Stimulated activated naive B cell treated with anti-CD40 and anti-IgM and Interleukin-4, amounts not matched to agents 10 μg/mL and 1 μg/mL and 100 μg/mL, for 72 hours (primary cell): Measurements from ENCODE around the gene MMP28.

Experiments used
- ATAC-seq, 2 donors: fragments of 150-1000 bp; cut with Tn5 transposase; replicated peaks; 2 replicates each; pipeline ENCODE4 v1.10.0; 2021; ENCODE audit warnings: moderate library complexity in 1 of 2
- DNase-seq: peaks from one replicate; pipeline ENCODE4 v3.0.0; 2021
- H3K27ac Mint-ChIP-seq: one replicate; pipeline ENCODE4 v1.8.0; 2022; ENCODE audit warnings: mild to moderate bottlenecking, mixed read lengths
- H3K27me3 Mint-ChIP-seq, 2 donors: one replicate each; pipeline ENCODE4 v1.8.0; 2022; ENCODE audit warnings: mixed read lengths in 2 of 2
- H3K36me3 Mint-ChIP-seq, 2 donors: one replicate each; pipeline ENCODE4 v1.8.0; 2022; ENCODE audit warnings: mixed read lengths in 2 of 2, mild to moderate bottlenecking in 1 of 2
- H3K4me1 Mint-ChIP-seq, 2 donors: one replicate each; pipeline ENCODE4 v1.8.0; 2022; ENCODE audit warnings: mixed read lengths in 2 of 2, mild to moderate bottlenecking in 1 of 2
- H3K4me3 Mint-ChIP-seq, 2 donors: one replicate each; pipeline ENCODE4 v1.8.0; 2022; ENCODE audit warnings: mild to moderate bottlenecking in 2 of 2, mixed read lengths in 2 of 2, moderate library complexity in 1 of 2
- H3K9me3 Mint-ChIP-seq, 2 donors: one replicate each; pipeline ENCODE4 v1.8.0; 2022; ENCODE audit warnings: mixed read lengths in 2 of 2, mild to moderate bottlenecking in 1 of 2

Gene MMP28

DNA sequence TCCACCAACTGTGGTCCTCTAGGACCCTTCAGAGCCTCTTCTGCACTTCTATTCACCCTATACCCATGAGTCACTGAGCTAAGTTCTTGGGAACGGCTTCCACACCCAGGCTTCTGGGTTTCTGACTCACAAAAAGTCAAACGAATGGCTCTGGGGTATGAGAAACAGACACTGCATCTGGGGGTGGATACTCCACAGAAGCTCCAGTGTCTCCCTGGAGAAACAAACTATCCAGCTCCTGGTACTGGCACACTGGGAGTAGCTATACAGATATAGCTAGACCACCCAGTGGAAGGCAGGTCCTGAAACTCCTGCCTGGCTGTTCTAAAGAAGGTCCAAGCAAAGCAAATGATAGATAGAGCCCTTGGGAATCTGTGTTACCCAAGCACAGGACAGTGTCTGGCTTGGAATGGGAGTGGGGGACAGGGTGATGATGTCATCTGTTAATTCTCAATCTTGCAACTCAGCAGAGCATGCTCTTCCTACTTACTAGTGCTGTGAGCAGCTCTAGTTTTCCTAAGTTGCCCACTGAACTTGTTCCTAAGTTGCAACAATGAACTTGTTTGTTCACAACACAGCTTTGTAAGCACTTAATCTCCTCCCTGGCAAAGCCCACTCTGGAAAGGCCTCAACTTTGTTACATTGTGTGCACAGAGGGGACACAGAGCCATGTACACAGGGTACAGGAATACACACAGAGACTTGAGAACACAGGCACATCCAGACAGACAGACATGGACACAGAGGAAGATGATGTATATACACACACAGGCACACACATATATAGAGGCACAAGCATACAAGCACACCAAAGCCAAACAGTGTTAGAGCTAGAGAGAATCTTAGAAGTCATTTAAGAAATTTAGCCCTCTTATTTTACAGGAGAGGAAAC, 6.7 kb downstream of the MMP28 start:
- H3K9me3 Mint-ChIP-seq, result no peaks in the 10 kb centered on the region
- peaks cover 15 to 24% of the 10 kb centered on the region in 2 donors for H3K27me3 Mint-ChIP-seq
- H3K27ac Mint-ChIP-seq, result no peak overlapping the region
- no peaks in the 10 kb centered on the region for H3K4me1 Mint-ChIP-seq
- no peak overlapping the region for H3K4me3 Mint-ChIP-seq
- H3K36me3 Mint-ChIP-seq, result no peaks in the 10 kb centered on the region
- DNase-seq (no peak), ATAC-seq (no peak)

DNA sequence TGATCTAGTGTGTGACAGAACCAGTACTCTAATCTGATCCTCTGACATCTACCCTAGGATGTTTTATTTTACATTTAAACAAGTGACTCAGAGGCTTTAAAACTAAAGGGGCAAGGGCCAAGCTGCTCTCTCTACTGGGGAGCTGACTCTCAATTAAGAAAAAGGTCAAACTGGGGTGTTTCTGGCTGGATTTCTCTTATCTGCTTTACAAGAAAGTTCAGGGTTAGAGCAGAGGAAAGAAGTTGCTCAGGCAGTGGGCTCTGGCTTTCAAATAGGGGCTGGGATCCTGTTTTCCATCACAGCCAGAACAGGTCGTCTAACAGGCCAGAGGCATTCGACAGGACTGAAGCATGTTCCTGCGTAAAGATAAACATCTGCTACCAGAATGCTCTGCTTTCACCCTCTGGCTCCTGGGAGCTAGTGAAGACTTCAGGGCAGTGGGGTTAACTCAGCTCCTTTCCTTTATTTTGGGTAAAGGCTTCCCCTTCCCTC, 8.5 kb downstream of the MMP28 start:
- no peaks in the 10 kb centered on the region for H3K9me3 Mint-ChIP-seq
- no peak overlapping the region for H3K4me3 Mint-ChIP-seq
- no peak for ATAC-seq
- no peak for DNase-seq
- no peaks in the 10 kb centered on the region for H3K36me3 Mint-ChIP-seq
- no peak overlapping the region for H3K27ac Mint-ChIP-seq
- H3K27me3 Mint-ChIP-seq, result peaks cover 8 to 11% of the 10 kb centered on the region in 2 donors
- H3K4me1 Mint-ChIP-seq, result no peaks in the 10 kb centered on the region

GRCh38 chr17:35784895-35785294, 10.5 kb downstream of the MMP28 start:
- Mint-ChIP-seq H3K4me1 (no peaks in the 10 kb centered on the region), H3K9me3 (no peaks in the 10 kb centered on the region), H3K27me3 (peaks cover 4 to 8% of the 10 kb centered on the region in 2 donors), H3K4me3 (no peak overlapping the region), H3K36me3 (no peaks in the 10 kb centered on the region), H3K27ac (no peak overlapping the region)
- ATAC-seq, result no peak
- DNase-seq, result no peak

DNA sequence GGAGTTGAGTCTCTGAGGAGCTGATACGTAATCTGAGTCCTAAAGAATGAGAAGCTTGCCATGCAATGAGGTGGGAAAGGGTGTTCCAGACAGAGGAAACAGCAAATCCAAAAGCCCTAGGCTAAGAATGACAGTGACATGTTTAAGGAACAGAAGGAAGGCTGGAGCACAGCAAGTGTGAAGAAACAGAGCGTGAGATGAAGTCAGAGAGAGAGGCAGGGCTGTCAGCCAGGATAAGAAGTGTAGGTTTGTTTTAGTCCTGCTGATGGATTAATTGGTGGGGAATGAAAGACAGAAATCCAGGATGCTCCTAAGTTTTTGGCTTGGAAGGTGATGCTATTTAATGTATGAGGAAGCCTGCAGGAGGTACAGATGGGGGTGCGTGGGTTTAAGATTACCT, 14.5 kb downstream of the MMP28 start:
- DNase-seq (no peak), ATAC-seq (no peak)
- H3K27ac Mint-ChIP-seq, result no peak overlapping the region
- no peak overlapping the region for H3K4me3 Mint-ChIP-seq
- H3K27me3 Mint-ChIP-seq, result peaks cover 4 to 7% of the 10 kb centered on the region in 2 donors
- no peaks in the 10 kb centered on the region for H3K4me1 Mint-ChIP-seq
- H3K36me3 Mint-ChIP-seq, result no peaks in the 10 kb centered on the region
- no peaks in the 10 kb centered on the region for H3K9me3 Mint-ChIP-seq

- no peaks in the 10 kb centered on the region for H3K36me3 Mint-ChIP-seq
- ATAC-seq (no peak), DNase-seq (no peak)
- H3K4me3 Mint-ChIP-seq, result no peak overlapping the region
- no peaks in the 10 kb centered on the region for H3K9me3 Mint-ChIP-seq
- H3K27ac Mint-ChIP-seq, result no peak overlapping the region
- no peaks in the 10 kb centered on the region for H3K4me1 Mint-ChIP-seq
- peaks cover 4 to 16% of the 10 kb centered on the region in 2 donors for H3K27me3 Mint-ChIP-seq
Measured at GRCh38 chr17:35778641-35779196, 16.7 kb downstream of the MMP28 start.

GRCh38 chr17:35775583-35775982, 19.9 kb downstream of the MMP28 start:
- no peaks in the 10 kb centered on the region for H3K4me1 Mint-ChIP-seq
- ATAC-seq (no peak), DNase-seq (no peak)
- H3K36me3 Mint-ChIP-seq, result no peaks in the 10 kb centered on the region
- H3K4me3 Mint-ChIP-seq, result no peak overlapping the region
- H3K9me3 Mint-ChIP-seq, result no peaks in the 10 kb centered on the region
- no peak overlapping the region for H3K27ac Mint-ChIP-seq
- peaks cover 4 to 22% of the 10 kb centered on the region in 2 donors for H3K27me3 Mint-ChIP-seq

DNA sequence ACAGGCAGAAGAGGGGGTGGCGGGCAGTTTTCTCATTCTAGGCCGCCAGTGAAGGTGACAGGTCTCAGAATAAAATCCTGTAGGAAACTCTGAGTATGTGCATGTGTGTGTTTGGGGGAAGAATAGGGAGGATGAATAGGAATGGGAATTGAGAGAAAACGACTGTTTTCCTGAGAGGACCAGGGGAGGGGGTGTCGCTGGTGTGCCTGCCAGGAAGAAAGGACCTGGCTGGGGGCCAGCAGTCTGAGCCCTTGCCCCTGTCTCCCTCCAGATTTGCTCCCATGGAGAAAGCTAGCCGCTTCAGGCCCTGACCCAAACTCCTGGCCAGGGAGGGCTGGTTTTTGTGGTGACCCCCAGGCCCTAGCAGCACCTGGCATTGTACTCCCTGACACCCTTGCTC, 20.4 kb downstream of the MMP28 start:
- DNase-seq, result no peak
- H3K27me3 Mint-ChIP-seq, result peaks cover 4 to 22% of the 10 kb centered on the region in 2 donors
- no peak overlapping the region for H3K27ac Mint-ChIP-seq
- no peaks in the 10 kb centered on the region for H3K4me1 Mint-ChIP-seq
- H3K4me3 Mint-ChIP-seq, result no peak overlapping the region
- no peaks in the 10 kb centered on the region for H3K36me3 Mint-ChIP-seq
- no peaks in the 10 kb centered on the region for H3K9me3 Mint-ChIP-seq
- ATAC-seq, result no peak

GRCh38 chr17:35774499-35774898, 20.9 kb downstream of the MMP28 start:
- no peak for ATAC-seq
- DNase-seq, result no peak
- Mint-ChIP-seq H3K4me1 (no peaks in the 10 kb centered on the region), H3K4me3 (no peak overlapping the region), H3K9me3 (no peaks in the 10 kb centered on the region), H3K27me3 (peaks cover 6 to 26% of the 10 kb centered on the region in 2 donors), H3K36me3 (no peaks in the 10 kb centered on the region), H3K27ac (no peak overlapping the region)

DNA sequence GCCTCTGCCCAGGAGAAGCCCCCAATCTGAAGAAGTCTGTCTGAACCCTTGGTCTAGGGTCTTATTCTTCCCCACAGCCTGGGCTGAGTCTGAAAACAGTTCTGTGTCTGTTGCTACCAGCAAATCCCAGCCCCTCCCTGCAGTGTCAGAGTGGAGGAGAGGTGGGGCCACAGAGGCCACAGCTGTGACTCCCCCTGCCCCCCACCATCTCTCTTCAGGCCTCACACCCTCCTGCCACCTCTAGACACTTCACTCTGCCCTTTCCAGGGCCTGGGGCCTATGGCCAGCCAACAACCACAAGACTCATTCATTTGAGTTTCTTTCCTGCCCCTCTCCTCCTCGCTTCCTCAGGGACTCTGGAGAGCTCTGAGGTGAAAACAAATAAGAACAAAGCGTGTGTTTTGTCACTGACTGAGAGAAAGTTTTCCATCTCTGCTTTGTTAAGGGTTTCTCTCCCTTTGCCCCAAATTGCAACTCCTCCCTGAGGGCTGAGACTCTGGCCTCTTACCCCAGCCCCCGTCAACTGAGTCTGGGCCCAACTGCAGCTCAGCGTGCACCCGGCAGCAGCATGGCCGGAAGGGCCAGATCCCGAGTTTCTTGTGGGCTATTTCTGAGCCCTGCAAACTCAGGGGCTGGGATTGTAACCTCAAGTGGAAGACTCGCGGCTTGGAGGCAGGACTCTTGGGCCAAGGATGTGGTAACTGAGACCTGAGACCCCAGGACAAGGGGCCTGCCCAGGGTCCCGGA, 21.6 kb downstream of the MMP28 start:
- H3K27me3 Mint-ChIP-seq, result peaks cover 8 to 24% of the 10 kb centered on the region in 2 donors
- DNase-seq, result no peak

DNA sequence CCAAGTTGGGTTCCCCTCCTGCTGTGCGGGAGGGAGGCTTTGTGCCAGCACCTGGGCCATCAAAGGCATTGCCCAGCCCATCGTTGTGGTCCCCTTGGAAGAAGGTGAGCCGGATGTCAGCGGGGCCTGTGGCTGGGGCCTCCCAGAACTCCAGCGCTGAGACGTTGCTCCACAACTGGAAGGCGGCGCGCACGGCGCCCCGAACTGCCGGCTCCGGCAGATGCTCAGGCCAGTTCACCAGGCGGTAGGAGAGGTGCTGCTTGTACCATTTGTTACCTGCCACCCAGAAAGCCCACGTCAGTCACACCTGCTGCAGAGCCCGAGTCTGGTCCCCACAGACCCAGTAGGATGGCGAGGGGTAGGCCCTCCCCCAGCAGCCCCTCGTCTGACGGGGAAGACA, 22.3 kb downstream of the MMP28 start:
- no peak overlapping the region for H3K27ac Mint-ChIP-seq
- H3K4me3 Mint-ChIP-seq, result no peak overlapping the region
- no peaks in the 10 kb centered on the region for H3K9me3 Mint-ChIP-seq
- no peaks in the 10 kb centered on the region for H3K36me3 Mint-ChIP-seq
- DNase-seq (no peak), ATAC-seq (no peak)
- no peaks in the 10 kb centered on the region for H3K4me1 Mint-ChIP-seq
- peaks cover 11 to 23% of the 10 kb centered on the region in 2 donors for H3K27me3 Mint-ChIP-seq

More for the DNA sequence above, 21.6 kb downstream of the MMP28 start:
- Mint-ChIP-seq H3K9me3 (no peaks in the 10 kb centered on the region), H3K27ac (no peak overlapping the region), H3K4me3 (no peak overlapping the region), H3K4me1 (no peaks in the 10 kb centered on the region), H3K36me3 (no peaks in the 10 kb centered on the region)
- no peak for ATAC-seq

DNA sequence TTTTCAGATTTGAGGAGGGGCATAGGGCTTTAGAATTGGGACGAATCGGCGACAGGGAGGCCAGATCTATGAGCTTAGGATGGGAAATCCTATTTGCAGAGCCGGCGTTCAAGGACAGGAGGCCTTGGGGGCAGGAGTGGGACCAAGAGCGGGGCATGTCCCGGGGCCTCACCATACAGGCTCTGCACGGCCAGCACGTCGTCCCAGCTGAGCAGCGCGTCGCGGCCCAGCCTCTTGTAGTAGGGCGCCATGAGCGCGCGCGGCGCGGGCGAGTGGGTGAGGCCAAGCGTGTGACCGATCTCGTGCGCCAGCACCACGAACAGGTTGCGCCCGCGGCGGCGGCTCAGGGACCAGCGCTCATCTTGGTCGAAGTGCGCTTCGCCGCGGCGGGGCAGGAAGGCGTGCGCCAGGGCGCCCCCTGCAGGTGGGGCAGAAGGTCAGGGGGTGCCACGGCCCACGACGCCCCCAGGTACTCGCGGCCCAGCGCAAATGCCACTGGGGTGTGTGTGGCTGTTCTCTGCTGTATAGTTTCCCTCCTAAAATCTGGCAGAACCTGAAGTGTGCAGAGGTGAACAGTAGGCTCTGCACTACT, 25.4 kb downstream of the MMP28 start:
- Mint-ChIP-seq H3K27me3 (peaks cover 20 to 26% of the 10 kb centered on the region in 2 donors), H3K4me3 (no peak overlapping the region), H3K4me1 (peaks cover 2 to 3% of the 10 kb centered on the region in 2 donors), H3K27ac (peak overlapping the region; percentile 20), H3K9me3 (no peaks in the 10 kb centered on the region), H3K36me3 (no peaks in the 10 kb centered on the region)
- DNase-seq, result no peak
- no peak for ATAC-seq

- DNase-seq (no peak), ATAC-seq (no peak)
- H3K27ac Mint-ChIP-seq, result no peak overlapping the region
- no peaks in the 10 kb centered on the region for H3K36me3 Mint-ChIP-seq
- no peak overlapping the region for H3K4me3 Mint-ChIP-seq
- H3K27me3 Mint-ChIP-seq, result peaks cover 18 to 20% of the 10 kb centered on the region in 2 donors
- H3K4me1 Mint-ChIP-seq, result peaks cover 8 to 11% of the 10 kb centered on the region in 2 donors
- H3K9me3 Mint-ChIP-seq, result no peaks in the 10 kb centered on the region
Measured at GRCh38 chr17:35768797-35769196, 26.6 kb downstream of the MMP28 start.

- Mint-ChIP-seq H3K27ac (no peak overlapping the region), H3K4me1 (peaks cover 8 to 11% of the 10 kb centered on the region in 2 donors), H3K4me3 (no peak overlapping the region), H3K9me3 (no peaks in the 10 kb centered on the region), H3K27me3 (peaks cover 10 to 20% of the 10 kb centered on the region in 2 donors), H3K36me3 (no peaks in the 10 kb centered on the region)
- ATAC-seq (no peak), DNase-seq (no peak)
Measured at GRCh38 chr17:35766903-35767510, 28.4 kb downstream of the MMP28 start.

GRCh38 chr17:35766489-35766877, 29.0 kb downstream of the MMP28 start:
- no peaks in the 10 kb centered on the region for H3K36me3 Mint-ChIP-seq
- no peak overlapping the region for H3K27ac Mint-ChIP-seq
- H3K4me3 Mint-ChIP-seq, result no peak overlapping the region
- ATAC-seq (no peak), DNase-seq (no peak)
- no peaks in the 10 kb centered on the region for H3K9me3 Mint-ChIP-seq
- peaks cover 8 to 11% of the 10 kb centered on the region in 2 donors for H3K4me1 Mint-ChIP-seq
- H3K27me3 Mint-ChIP-seq, result peaks cover 7 to 20% of the 10 kb centered on the region in 2 donors
